Kidney (tissue), 14 donors: Measurements from ENCODE around the gene ATP7B. TPM values are rescaled to one million over a fixed set of nuclear protein-coding genes. Genes with fewer than 3 reads are reported as not detected.

Experiments used
- DNase-seq, 5 donors: peaks; one replicate each; pipeline ENCODE4 v3.0.0-alpha.2; 2013 to 2020
- FAIRE-seq: peaks from 2 replicates; lab custom pipeline; 2012; peaks lifted over from hg19 to GRCh38; lab: Jason Lieb, UNC
- H3K27ac ChIP-seq, 2 donors: one replicate each; pipeline ENCODE4 v1.7.0; 2013; ENCODE audit warnings: low read depth in 2 of 2, low read length in 2 of 2, inconsistent platforms in 1 of 2
- H3K27me3 ChIP-seq: one replicate; pipeline ENCODE4 v1.7.1; 2013; ENCODE audit warnings: low read length, inconsistent platforms; ENCODE audit not compliant: control insufficient read depth, insufficient read depth
- H3K36me3 ChIP-seq, 3 donors: one replicate each; pipeline versions ENCODE4 v1.7.0 to v1.7.1; 2013; ENCODE audit warnings: low read length in 3 of 3, control low read depth in 1 of 3, inconsistent platforms in 1 of 3; ENCODE audit not compliant: insufficient read depth in 3 of 3, control insufficient read depth in 2 of 3
- H3K4me1 ChIP-seq, 3 donors: one replicate each; pipeline versions ENCODE4 v1.7.0 to v1.7.1; 2013; ENCODE audit warnings: low read length in 3 of 3, inconsistent platforms in 1 of 3, low read depth in 1 of 3; ENCODE audit not compliant: control insufficient read depth in 2 of 3, insufficient read depth in 2 of 3
- H3K4me3 ChIP-seq, 3 donors: one replicate each; pipeline versions ENCODE4 v1.7.0 to v1.8.1; 2013; ENCODE audit warnings: low read length in 3 of 3, control low read depth in 1 of 3, inconsistent platforms in 1 of 3
- H3K9ac ChIP-seq, 3 donors: one replicate each; pipeline versions ENCODE4 v1.7.0 to v1.7.1; 2013; ENCODE audit warnings: low read length in 3 of 3, control low read depth in 1 of 3, inconsistent platforms in 1 of 3
- H3K9me3 ChIP-seq, 3 donors: one replicate each; pipeline versions ENCODE4 v1.7.0 to v1.7.1; 2013; ENCODE audit warnings: low read length in 3 of 3, control low read depth in 1 of 3, inconsistent platforms in 1 of 3; ENCODE audit not compliant: control insufficient read depth in 2 of 3, insufficient read depth in 1 of 3
- intact Hi-C: fragments of 100-400 bp; cut with DNase I; formaldehyde crosslinking; loops from one replicate; pipeline ENCODE4 v1.11.1; 2022
- polyA plus RNA-seq: library from polyadenylated mRNA; stranded (reverse); fragments of 350-450 nt; fragmentation: Illumina TruSeq; extraction: RNeasy Lipid Tissue Mini Kit (QIAGEN cat#74804); gene quantifications from one replicate; pipeline ENCODE4 v1.2.3, GENCODE V29; 2014; ENCODE audit warnings: low read depth, low replicate concordance; ENCODE audit not compliant: insufficient read depth
- total RNA-seq: library from RNA; stranded (reverse); fragmentation: NEBNext Ultra II Directional; extraction: Animal tissue kit (Norgen Biotek cat#: 25700); gene quantifications from one replicate; pipeline ENCODE4 v1.2.1, GENCODE V29; 2021
- TF ChIP-seq, protein P1 (sequence below): IDR thresholded peaks from 3 replicates; pipeline ENCODE4 v1.5.1; 2012; ENCODE audit warnings: mild to moderate bottlenecking, moderate library complexity, borderline replicate concordance; ENCODE audit not compliant: insufficient read depth; ENCODE audit errors: extremely low read depth
- donor health status: control.
- donor health status: control.
- donor health status: control.
- donor health status: control.
- donor health status: control.
- donor health status: DM: yes; HTN: yes; CAD: no.
- donor health status: Normal renal cell carcinoma (clear cell type).

Gene ATP7B
- total and polyA plus RNA-seq, 2 donors from 2014 or later: 2.0 to 5.7 TPM

DNA sequence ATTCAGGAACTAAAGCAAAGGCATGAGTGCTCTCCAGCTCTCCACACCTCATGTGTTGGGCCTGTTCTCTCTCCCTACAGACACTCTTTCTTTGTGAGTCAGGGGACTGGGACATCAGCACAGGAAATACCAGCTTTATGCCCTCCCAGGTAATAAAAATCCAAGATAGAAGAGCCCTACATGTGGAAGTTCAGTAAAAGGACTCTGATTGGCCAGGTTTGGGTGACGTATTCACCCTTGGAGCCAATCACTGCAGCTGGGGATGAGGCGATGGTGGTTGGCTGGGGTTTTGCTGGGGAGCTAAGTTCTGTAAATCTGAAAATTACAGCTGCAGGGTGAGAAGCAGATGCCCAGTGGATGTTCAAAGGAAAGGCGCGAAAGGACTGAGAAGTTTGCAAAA lies 117.0 kb downstream of the ATP7B start:
- DNase-seq (no peak), FAIRE-seq (no peak)
- H3K27me3 ChIP-seq: no peaks in the 10 kb centered on the region
- no peaks in the 10 kb centered on the region for H3K36me3 ChIP-seq
- no peak overlapping the region for H3K27ac ChIP-seq
- H3K4me1 ChIP-seq: no peaks in the 10 kb centered on the region
- TF ChIP-seq, protein P1, sequence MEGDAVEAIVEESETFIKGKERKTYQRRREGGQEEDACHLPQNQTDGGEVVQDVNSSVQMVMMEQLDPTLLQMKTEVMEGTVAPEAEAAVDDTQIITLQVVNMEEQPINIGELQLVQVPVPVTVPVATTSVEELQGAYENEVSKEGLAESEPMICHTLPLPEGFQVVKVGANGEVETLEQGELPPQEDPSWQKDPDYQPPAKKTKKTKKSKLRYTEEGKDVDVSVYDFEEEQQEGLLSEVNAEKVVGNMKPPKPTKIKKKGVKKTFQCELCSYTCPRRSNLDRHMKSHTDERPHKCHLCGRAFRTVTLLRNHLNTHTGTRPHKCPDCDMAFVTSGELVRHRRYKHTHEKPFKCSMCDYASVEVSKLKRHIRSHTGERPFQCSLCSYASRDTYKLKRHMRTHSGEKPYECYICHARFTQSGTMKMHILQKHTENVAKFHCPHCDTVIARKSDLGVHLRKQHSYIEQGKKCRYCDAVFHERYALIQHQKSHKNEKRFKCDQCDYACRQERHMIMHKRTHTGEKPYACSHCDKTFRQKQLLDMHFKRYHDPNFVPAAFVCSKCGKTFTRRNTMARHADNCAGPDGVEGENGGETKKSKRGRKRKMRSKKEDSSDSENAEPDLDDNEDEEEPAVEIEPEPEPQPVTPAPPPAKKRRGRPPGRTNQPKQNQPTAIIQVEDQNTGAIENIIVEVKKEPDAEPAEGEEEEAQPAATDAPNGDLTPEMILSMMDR: no peak
- H3K9ac ChIP-seq: no peak overlapping the region
- intact Hi-C loops: no loop called here
- no peak overlapping the region for H3K4me3 ChIP-seq
- no peaks in the 10 kb centered on the region for H3K9me3 ChIP-seq

DNA sequence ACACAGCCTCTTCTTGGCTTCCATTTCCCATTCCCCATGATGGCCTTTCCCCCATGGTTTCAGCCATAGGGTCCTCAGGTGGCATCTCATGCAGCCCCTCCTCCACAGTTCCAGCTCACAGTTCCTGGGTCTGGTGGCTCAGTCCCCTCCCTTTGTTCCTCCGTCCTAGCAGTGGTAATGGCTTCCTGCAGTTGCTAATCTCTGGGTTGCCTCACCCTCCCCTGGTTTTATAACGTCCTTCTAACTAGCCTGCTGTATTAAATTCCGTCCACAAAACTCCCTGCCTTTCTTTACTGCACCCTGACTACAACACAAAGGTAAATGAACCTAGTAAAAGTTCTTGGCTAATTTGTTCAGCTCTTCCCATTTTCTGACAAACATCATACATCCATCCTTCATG lies 118.6 kb downstream of the ATP7B start:
- Histone ChIP-seq H3K9ac (no peak overlapping the region), H3K9me3 (no peaks in the 10 kb centered on the region), H3K27me3 (no peaks in the 10 kb centered on the region), H3K4me3 (no peak overlapping the region), H3K36me3 (no peaks in the 10 kb centered on the region), H3K27ac (no peak overlapping the region), H3K4me1 (no peaks in the 10 kb centered on the region)
- no peak for FAIRE-seq
- TF ChIP-seq, protein P1: no peak
- no peak for DNase-seq
- intact Hi-C loops: no loop called here

DNA sequence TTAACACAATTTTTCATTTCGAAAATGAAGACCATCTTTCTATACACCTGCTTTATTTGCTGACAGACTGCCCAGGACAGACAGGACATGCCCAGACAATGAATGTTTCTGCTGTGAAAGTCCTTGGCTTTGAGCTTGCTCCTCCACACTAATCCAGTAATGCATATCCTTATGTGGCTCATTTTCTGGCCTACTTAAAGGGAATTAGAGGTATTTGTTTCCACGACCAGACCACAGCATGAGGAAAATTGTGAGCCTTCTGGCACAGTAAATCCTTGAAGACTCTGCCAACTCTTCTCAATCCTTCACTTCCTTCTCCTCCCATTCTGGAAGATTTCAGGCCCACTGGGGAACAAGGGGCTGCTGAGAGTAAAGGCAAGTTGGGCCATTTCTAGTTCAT lies 123.8 kb downstream of the ATP7B start:
- no peak overlapping the region for H3K4me3 ChIP-seq
- H3K9ac ChIP-seq: no peak overlapping the region
- H3K9me3 ChIP-seq: no peaks in the 10 kb centered on the region
- intact Hi-C loops: no loop called here
- no peaks in the 10 kb centered on the region for H3K4me1 ChIP-seq
- TF ChIP-seq, protein P1: no peak
- no peaks in the 10 kb centered on the region for H3K27me3 ChIP-seq
- no peak for DNase-seq
- H3K36me3 ChIP-seq: no peaks in the 10 kb centered on the region
- no peak overlapping the region for H3K27ac ChIP-seq
- no peak for FAIRE-seq

DNA sequence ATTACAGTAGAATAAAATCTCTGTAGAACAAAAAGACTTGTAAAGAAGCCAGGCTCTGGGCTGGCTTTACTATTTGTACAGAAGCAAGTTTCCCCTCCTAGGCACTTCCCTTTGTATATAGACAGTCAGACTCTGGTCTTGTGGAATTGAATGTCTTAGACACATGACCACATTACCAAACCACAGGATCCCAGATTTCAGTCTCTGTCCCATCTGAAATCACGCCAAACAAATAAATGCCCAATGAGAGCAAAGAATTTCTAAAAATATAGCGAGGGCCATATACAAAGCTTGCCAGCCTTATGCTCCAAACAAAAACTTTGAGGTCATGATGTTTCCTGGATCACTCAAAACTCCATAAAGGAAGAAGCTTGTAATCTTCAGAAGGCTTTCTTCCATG lies 125.6 kb downstream of the ATP7B start:
- H3K4me3 ChIP-seq: no peak overlapping the region
- intact Hi-C loops: no loop called here
- no peak overlapping the region for H3K9ac ChIP-seq
- no peaks in the 10 kb centered on the region for H3K4me1 ChIP-seq
- no peaks in the 10 kb centered on the region for H3K36me3 ChIP-seq
- H3K9me3 ChIP-seq: no peaks in the 10 kb centered on the region
- H3K27ac ChIP-seq: no peak overlapping the region
- TF ChIP-seq, protein P1: no peak
- no peaks in the 10 kb centered on the region for H3K27me3 ChIP-seq
- DNase-seq: no peak
- no peak for FAIRE-seq
